GM21576 (cell line): Measurements from ENCODE around the gene KEL.

Experiments used
- ATAC-seq: cut with Tn5 transposase; IDR thresholded peaks from one replicate; pipeline ENCODE4 v1.9.1; 2021; ENCODE audit warnings: mild to moderate bottlenecking, moderate library complexity; ENCODE audit not compliant: unreplicated experiment

Gene KEL

DNA sequence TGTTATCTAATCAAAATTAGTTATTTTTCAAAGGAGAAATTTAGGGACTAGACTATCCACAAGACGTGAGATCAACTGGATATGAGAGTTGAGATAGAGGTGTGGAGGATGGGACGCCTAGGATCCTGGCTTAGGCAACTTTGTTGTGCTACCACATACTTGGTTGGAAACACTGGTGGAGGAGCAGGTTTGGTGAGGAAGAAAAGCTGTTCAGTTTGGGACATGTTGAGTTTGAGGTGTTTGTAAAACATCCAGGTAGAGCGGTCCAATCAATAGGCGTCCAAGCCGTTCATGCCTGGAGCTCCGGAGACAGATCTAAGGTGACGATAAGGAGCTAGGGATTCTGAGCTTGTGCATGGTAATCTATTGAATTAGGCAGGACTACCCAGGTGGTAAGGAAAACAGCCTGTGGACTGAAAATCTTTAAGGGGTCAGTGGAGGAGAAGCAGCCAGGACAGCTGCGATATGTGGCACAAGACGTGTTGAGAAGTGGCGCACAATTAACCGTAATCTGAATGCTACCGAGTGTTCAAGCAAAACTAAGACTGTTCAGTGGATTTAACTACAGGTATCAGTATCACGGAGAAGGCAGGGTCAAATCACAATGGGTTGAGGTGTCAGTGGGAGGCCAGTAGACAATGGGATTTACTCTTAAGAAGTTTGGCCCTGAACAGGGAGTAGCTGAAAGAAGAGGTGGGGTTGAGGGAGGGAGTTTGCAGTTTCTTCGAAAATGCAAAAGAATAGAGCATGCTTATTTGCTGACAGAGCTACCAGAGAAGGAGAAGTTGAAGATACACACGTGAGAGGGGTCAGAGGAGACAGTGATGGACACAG lies 60.5 kb downstream of the KEL start:
- ATAC-seq, result no peak

DNA sequence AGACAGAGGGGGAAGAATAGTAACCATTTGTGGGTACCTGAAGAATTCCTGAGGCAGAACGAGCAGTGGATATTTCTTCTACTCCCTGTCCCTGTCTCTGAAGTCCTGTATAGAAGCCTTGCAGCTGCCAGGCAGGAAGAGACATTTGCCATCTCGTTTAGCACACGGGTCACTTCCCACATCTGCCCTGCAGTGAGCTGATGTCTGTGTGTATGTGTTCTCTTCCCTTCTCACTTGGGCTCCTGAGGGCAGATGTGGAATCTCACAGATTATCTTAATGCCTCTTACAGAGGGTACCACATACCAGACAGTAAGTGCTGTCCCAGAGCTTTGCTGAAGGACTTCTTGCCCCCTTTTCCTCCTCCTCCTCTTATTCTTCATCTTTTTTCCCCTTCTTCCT lies 62.5 kb downstream of the KEL start:
- no peak for ATAC-seq

DNA sequence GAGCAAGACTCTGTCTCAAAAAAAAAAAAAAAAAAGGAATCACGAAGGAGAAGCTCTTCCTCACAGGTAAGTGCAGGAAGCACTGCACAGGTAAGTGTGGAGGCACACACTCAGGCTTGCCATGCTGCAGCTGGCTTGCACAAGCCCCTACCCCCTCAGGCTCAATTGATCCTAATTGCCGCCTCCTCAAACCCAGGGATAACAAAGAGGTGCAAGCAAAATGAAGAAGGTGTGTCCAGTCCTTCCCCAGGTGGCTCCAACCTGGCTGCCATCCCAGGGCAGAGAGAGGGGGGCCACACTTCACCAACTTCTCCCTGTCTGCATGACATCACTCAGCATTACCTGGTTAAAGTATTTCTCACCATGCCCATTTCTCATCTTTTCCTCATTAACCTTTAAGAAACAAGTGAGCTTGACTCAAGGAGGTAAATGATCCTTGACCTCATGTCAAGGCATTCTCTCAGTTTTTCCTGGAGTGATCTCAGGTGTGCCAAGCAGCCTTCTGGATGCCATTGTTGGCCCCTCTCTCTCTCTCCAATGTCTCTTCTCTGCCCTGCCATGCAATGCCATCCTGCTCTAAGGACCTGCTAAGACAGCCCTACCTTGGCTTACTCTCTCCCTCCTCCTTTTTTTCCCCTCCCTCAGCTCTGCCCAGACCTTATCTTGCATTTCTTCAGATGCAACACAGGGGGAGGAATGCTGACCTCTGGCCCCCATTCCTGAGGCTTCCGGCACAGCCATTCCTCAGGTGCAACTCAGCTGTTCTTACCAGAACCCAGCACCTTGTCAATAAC lies 63.6 kb downstream of the KEL start:
- ATAC-seq, result no peak

DNA sequence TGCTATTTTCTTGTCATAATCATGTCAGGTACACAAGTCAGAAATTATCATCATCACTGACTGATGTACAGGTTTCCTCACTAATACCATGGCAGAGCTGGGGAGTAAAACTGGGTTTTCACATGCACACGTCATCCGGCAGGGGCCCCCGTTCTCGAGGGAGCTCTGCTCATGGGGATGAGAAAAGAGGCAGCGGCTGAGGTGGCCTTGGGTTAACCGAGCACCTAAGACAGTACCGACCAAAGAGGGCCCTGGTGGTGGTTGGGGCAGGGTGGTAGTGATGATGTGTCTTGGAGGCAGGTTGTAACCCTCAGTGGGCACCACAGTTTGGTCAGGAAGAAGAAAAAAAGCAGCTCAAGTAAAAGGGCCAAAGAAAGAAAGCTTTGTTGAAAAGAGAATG lies 64.5 kb downstream of the KEL start:
- ATAC-seq, result no peak

DNA sequence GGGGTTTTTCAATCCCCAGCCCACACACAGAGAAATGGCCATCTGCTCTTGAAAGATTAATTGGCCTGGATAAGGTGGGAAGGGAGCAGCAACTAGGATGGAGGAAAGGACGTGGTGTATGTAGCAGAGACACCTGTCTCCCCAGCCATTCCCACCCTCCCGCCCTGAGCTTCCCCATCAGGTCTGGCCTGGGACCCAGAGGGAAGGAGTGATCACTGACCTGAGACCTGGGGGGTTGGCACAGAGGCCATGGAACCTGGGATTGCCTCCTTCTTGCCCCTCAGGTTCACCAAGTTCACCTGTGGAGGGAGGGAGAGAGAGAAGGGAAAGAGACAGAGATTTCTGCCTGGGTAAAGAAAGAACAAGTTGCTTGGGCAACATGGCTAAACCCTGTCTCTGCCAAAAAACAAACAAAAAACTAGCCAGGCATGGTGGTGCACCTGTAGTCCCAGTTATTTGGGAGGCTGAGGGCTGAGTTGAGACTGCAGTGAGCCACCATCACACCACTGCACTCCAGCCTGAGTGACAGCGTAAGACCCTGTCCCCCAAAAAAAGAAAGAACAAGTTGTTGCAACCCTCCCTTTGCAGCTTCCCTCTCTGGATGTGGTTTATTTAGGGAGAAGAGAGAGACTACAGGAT lies 65.3 kb downstream of the KEL start:
- ATAC-seq, result no peak

DNA sequence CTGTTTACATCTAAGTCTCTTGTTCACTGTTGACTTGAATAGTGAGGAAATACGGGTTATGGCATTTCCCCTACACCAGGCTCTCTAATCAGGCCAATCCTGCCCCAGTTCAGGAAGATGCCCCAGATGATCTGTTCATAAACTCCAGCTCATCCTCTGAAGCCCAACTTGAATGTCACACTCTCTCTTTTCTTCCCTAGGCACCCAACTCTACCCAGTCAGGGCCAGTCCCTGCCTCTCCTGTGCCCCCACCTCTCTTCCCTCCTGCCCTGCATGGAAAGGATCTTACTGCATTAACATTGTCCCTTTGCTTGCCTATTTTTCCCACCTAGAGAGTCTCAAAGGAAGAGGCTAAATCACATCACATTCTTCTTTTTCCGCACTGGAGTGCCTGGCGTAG lies 66.0 kb downstream of the KEL start:
- no peak for ATAC-seq

DNA sequence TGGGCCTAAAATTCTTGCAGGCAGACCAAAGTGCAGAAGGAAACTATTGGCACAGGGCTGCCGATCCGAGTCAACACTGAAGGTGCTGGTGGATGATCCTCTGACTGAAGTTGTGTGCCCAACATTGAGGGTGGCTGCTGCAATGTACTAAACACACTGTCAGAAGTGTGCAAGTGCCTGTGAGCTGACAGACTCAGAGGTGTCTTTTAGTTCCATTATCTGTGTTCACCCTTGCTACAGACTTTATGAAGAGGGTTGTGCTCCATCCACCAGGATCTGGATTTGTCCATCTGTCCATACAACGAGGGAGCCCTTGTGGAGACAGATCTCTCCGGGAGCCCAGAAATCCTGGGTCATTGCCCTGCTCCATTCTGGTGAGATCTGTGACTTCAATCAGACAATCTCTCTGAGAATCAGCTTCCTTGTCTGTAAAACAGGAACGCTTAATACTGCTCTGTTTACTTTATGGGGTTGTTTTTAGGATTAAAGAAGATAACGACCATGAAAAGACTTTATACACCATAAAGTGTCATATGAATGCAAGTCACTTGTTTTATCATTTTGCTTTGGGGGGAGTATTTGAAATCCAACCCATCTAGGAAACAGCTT lies 67.1 kb downstream of the KEL start:
- ATAC-seq, result no peak

DNA sequence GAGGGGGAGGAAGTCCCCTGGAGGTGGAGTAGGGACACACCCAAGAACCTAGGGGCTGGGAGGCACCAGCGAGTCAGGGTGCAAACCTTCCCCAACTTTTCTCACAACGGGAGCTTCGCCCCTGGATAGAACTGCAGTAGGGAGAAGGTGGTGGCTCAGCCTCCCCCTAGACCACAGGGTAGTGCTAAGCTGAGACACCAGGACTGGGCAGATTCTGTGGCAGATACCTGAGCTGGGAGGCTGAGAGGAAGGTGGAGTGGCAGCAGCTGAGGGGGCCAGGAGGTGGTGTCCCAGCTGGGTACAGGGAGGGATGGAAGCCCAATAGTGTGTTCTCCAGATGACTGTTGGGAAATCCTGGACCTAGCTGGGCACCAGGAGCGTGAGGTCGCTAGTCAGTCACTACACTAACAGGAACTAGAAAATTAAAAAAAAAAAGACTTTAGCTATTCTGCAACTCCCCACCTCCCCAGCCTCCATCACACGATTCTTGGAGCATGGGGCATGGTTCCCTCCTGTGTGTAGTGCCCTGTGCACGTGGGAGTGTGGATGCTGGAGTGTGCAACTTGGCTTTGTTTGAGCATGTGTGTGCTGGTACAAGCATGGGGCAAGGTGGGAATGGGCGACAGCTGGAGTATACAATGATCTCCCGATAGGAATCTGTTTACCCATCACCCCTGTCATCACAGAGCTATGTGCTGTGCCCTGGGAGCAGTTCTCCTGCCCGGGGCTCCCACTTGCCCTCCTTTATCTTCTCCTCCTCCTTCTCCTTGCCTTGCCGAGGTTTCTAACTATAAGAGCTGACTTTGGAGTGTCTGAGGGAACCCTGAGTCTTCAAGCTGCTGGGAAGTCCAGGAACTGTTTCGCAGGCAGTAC lies 67.8 kb downstream of the KEL start:
- no peak for ATAC-seq

DNA sequence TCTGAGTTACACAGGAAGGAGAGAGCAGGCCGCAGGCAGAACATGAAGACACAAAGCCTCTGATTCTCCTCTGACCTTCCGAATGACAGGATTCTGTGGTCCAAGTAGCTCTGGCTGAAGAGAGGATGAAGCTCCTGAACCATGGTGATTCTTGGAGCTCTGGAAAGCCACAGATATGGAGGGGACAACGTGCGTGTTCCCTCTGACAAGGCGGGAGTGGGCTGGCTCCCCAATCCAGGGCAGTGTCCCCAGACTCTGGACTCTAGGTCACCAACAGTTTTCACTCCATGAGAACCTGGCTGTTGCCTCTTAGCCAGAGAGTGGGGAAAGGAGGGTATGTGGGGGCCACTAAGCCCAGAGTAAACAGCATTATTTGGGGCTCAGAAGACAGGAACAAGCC lies 69.2 kb downstream of the KEL start:
- no peak for ATAC-seq

DNA sequence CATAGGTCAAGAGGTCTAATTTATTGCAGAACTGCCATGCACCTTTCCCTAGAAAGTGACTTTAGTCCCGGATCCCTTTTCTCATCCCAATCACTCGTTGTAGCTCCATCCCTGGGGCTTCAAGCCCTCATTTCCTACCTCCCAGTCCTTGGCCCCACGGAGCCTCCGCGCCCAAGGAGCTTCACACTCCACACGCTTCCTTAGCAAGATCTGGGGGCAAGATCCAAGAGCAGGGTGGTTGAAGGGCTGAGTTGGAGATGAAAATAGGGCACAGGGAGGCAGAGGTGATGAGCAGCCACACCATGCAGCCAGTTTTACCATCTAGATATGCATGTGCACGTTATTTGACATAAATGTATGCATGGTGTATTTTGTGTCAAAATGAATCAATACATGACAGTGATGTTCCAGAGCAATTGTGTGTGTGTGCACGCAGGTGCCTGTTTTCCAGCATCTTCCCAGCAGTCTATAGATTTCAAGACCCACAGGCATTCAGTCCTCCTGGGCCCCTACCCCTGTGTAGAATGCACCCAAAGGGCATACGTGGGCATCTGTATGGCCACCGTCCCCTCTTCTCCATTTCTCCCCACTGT lies 70.6 kb downstream of the KEL start:
- ATAC-seq, result no peak
